Gastroesophageal sphincter (tissue), 3 donors: ENCODE results near the gene KDM6B.

Source experiments
- EP300 ChIP-seq: sonication (generic); formaldehyde crosslinking; IDR thresholded peaks from one replicate; pipeline ENCODE4 v1.6.1; 2017; ENCODE audit warnings: antibody characterized with exemption, mild to moderate bottlenecking
- POLR2A ChIP-seq, 2 donors: fragments of 450-650 bp; IDR thresholded peaks; one replicate each; pipeline ENCODE4 v1.6.1; 2017; ENCODE audit warnings: antibody characterized with exemption in 2 of 2, mild to moderate bottlenecking in 2 of 2, moderate library complexity in 1 of 2
- TF ChIP-seq, protein P1 (sequence below), 4 experiments: fragments of 200-600 bp in 2 of 4; fragments of 450-650 bp in 2 of 4; sonication (generic) in 1 of 4; IDR thresholded peaks; one replicate each; pipeline ENCODE4 v1.5.1; 2017 to 2019; ENCODE audit warnings: antibody characterized with exemption in 4 of 4, mild to moderate bottlenecking in 2 of 4, moderate library complexity in 2 of 4

- TF ChIP-seq, protein P1, sequence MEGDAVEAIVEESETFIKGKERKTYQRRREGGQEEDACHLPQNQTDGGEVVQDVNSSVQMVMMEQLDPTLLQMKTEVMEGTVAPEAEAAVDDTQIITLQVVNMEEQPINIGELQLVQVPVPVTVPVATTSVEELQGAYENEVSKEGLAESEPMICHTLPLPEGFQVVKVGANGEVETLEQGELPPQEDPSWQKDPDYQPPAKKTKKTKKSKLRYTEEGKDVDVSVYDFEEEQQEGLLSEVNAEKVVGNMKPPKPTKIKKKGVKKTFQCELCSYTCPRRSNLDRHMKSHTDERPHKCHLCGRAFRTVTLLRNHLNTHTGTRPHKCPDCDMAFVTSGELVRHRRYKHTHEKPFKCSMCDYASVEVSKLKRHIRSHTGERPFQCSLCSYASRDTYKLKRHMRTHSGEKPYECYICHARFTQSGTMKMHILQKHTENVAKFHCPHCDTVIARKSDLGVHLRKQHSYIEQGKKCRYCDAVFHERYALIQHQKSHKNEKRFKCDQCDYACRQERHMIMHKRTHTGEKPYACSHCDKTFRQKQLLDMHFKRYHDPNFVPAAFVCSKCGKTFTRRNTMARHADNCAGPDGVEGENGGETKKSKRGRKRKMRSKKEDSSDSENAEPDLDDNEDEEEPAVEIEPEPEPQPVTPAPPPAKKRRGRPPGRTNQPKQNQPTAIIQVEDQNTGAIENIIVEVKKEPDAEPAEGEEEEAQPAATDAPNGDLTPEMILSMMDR (IDR thresholded peaks at IDR 0.05), result no peak
- TF ChIP-seq POLR2A (IDR thresholded peaks at IDR 0.05) (no peak), EP300 (no peak)
Measured at GRCh38 chr17:7839190-7839875, 5.3 kb downstream of the KDM6B start.
